ENCODE measurements around the gene RNF13. TPM values are rescaled to one million over a fixed set of nuclear protein-coding genes. Genes with fewer than 3 reads are reported as not detected.
"Not testable (repeated sequence)": the region's sequence is repeated elsewhere in the genome, so short reads cannot be mapped to it uniquely, and the experiment has no call there.

The RNF13 gene
- total RNA-seq, 2 donors from 2014 or later: 48.8 to 56.0 TPM

GRCh38 chr3:149977386-149977785, 164.4 kb downstream of the RNF13 start:
- H3K36me3 ChIP-seq: no peaks in the 10 kb centered on the region
- no peaks in the 10 kb centered on the region for H3K9me3 ChIP-seq
- no peak for DNase-seq (ENCODE audit: low spot score)
- H3K4me1 ChIP-seq: no peaks in the 10 kb centered on the region
- no peak overlapping the region for H3K27ac ChIP-seq
- H3K4me3 ChIP-seq: no peak overlapping the region
- no peaks in the 10 kb centered on the region for H3K27me3 ChIP-seq
- TF ChIP-seq CTCF (IDR thresholded peaks at IDR 0.05): no peak

DNA sequence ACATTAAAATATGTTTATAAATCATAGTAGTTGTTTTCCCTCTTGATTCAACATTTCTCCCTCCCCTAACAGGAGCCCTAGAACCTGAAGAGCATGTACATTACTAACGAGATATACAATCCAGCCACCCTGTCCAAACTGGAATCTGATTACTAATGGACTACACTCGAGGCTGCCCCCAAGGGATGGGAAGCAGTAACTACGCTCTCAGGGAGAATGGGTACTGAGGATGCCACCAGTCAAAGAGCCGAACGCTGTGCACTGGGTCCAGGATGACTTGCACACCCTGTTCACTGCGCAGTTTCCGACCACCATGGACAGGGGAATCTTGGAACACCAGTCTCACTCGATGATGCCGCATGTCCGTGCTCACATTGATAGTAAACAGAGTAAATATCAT, 169.0 kb downstream of the RNF13 start:
- not testable (repeated sequence) for H3K4me3 ChIP-seq; H3K4me1 ChIP-seq; H3K9me3 ChIP-seq; H3K27ac ChIP-seq; H3K36me3 ChIP-seq; H3K27me3 ChIP-seq; DNase-seq (ENCODE audit: low spot score)

DNA sequence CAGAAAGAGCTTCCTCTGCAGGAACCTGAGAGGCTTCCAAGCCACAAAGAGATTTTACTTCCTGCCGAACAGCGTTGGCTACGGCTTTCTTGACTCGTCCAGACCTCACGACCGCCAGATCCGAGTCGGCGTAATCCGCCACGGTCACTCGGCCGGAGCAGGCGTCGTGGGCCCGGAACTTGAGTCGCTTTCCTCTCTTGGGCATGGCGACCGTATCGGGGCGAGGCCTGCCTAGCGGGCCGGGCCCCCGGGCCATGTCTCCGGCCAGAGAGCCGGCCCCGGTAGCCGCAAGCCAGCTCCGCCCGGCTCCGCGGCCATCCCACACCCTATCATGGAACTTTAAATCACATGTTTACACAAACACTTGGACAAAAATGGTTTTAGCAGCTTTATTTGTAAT, 170.0 kb downstream of the RNF13 start:
- H3K9me3 ChIP-seq; H3K36me3 ChIP-seq; DNase-seq (ENCODE audit: low spot score); H3K4me3 ChIP-seq; H3K27me3 ChIP-seq; H3K4me1 ChIP-seq; H3K27ac ChIP-seq: not testable (repeated sequence)

- Histone ChIP-seq H3K36me3 (no peaks in the 10 kb centered on the region), H3K4me3 (no peak overlapping the region), H3K27ac (no peak overlapping the region), H3K4me1 (no peaks in the 10 kb centered on the region), H3K9me3 (no peaks in the 10 kb centered on the region), H3K27me3 (no peaks in the 10 kb centered on the region)
- DNase-seq (ENCODE audit: low spot score): no peak
- no peak for TF ChIP-seq CTCF (IDR thresholded peaks at IDR 0.05)
Observed at GRCh38 chr3:149983628-149984027, 170.6 kb downstream of the RNF13 start.

GRCh38 chr3:149989307-149989706, 176.3 kb downstream of the RNF13 start:
- Histone ChIP-seq H3K4me1 (no peaks in the 10 kb centered on the region), H3K9me3 (peaks cover 0 to 9% of the 10 kb centered on the region in 2 donors), H3K27me3 (no peaks in the 10 kb centered on the region), H3K4me3 (no peak overlapping the region), H3K36me3 (no peaks in the 10 kb centered on the region), H3K27ac (no peak overlapping the region)
- TF ChIP-seq CTCF (IDR thresholded peaks at IDR 0.05): no peak
- no peak for DNase-seq (ENCODE audit: low spot score)

- H3K27ac ChIP-seq: no peak overlapping the region
- no peak for TF ChIP-seq CTCF (IDR thresholded peaks at IDR 0.05)
Observed at GRCh38 chr3:149990423-149990948, 177.5 kb downstream of the RNF13 start.

DNA sequence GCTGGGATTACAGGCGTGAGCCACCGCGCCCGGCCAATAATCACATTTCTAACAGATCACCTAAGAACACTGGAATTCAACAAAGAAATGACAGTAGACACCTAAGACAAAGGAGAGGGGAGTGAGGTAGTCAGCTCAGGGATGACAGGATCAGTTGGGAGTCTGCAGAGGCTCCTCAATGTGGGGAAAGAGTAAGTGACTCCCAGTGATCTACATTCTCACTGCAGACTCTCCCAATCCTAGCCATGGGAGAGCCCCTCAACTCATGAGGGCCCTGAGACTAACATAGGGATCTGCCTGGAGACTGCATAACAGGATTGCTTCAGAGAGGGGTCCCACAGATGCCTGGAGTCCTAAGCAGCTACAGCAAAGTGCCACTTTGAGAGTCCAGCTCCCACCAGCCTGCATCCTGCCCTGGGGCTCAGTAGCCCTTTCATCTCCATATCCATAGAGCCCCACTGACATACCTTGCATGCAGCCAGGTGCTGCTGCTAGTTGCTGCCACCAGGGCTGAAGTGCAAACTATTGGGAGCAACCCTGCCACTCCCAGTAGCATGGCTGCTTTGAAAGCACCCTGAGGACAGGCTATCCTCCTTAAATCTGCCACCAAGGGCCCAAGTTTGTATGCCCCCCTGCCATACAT, 179.5 kb downstream of the RNF13 start:
- Histone ChIP-seq H3K27ac (no peak overlapping the region), H3K4me3 (no peak overlapping the region), H3K9me3 (peaks cover 0 to 19% of the 10 kb centered on the region in 2 donors), H3K36me3 (no peaks in the 10 kb centered on the region), H3K27me3 (no peaks in the 10 kb centered on the region), H3K4me1 (no peaks in the 10 kb centered on the region)
- no peak for DNase-seq (ENCODE audit: low spot score)
- no peak for TF ChIP-seq CTCF (IDR thresholded peaks at IDR 0.05)

More at GRCh38 chr3:149990423-149990948, 177.5 kb downstream of the RNF13 start:
- Histone ChIP-seq H3K9me3 (peaks cover 0 to 19% of the 10 kb centered on the region in 2 donors), H3K4me3 (no peak overlapping the region), H3K27me3 (no peaks in the 10 kb centered on the region), H3K4me1 (no peaks in the 10 kb centered on the region), H3K36me3 (no peaks in the 10 kb centered on the region)
- DNase-seq (ENCODE audit: low spot score): no peak

Measured in right atrium auricular region (tissue), 2 donors.